ENCODE data around the gene TNS3.
A peak's percentile ranks its signal among the peaks of the same experiment; 100 is the strongest.
"Not testable (repeated sequence)": the region's sequence is repeated elsewhere in the genome, so short reads cannot be mapped to it uniquely, and the experiment has no call there.

Gene TNS3

GRCh38 chr7:47602272-47603004 lies 20.5 kb upstream of the TNS3 start:
- DNase-seq, result no peak

- no peak for DNase-seq
Observed at GRCh38 chr7:47601881-47602249, 20.0 kb upstream of the TNS3 start.

GRCh38 chr7:47601119-47601880 lies 19.4 kb upstream of the TNS3 start:
- DNase-seq, result peak in 2 of 4 experiments; percentile 26 to 43

GRCh38 chr7:47600199-47601118 lies 18.5 kb upstream of the TNS3 start:
- DNase-seq, result peak; percentile 49 to 68 (median 66)

- DNase-seq, result no peak
Observed at GRCh38 chr7:47597379-47597778, 15.5 kb upstream of the TNS3 start.

- DNase-seq, result peak in 1 of 4 experiments; percentile 49
Observed at GRCh38 chr7:47596502-47597202, 14.7 kb upstream of the TNS3 start.

GRCh38 chr7:47594406-47594805 lies 12.5 kb upstream of the TNS3 start:
- no peak for DNase-seq

- no peak for DNase-seq
Observed at GRCh38 chr7:47591655-47592572, 10.0 kb upstream of the TNS3 start.

- DNase-seq, result no peak
Observed at GRCh38 chr7:47591089-47591654, 9.3 kb upstream of the TNS3 start.

- DNase-seq, result not testable (repeated sequence)
Observed at GRCh38 chr7:47590215-47590614, 8.3 kb upstream of the TNS3 start.

- DNase-seq, result peak; percentile 76 to 89 (median 83)
Observed at GRCh38 chr7:47588704-47589225, 6.9 kb upstream of the TNS3 start.

- no peak for DNase-seq
Observed at GRCh38 chr7:47587976-47588375, 6.1 kb upstream of the TNS3 start.

- peak; percentile 75 to 87 (median 84) for DNase-seq
Observed at GRCh38 chr7:47587351-47587750, 5.4 kb upstream of the TNS3 start.

- DNase-seq, result no peak
Observed at GRCh38 chr7:47586925-47587324, 5.0 kb upstream of the TNS3 start.

GRCh38 chr7:47586161-47586670 lies 4.3 kb upstream of the TNS3 start:
- DNase-seq, result peak in 2 of 4 experiments; percentile 45 to 53

GRCh38 chr7:47584536-47584895 lies 2.6 kb upstream of the TNS3 start:
- no peak for DNase-seq

- no peak for DNase-seq
Observed at GRCh38 chr7:47583739-47584535, 2.0 kb upstream of the TNS3 start.

GRCh38 chr7:47582764-47583738 lies 1.1 kb upstream of the TNS3 start:
- DNase-seq, result peak in 3 of 4 experiments; percentile 50 to 78 (median 73)
